ENCODE results near the gene ZBED6. TPM values are rescaled to one million over a fixed set of nuclear protein-coding genes. Genes with fewer than 3 reads are reported as not detected.

Gene ZBED6
- total RNA-seq, 2 experiments from 2014 or later = 25.0 to 25.2 TPM

DNA sequence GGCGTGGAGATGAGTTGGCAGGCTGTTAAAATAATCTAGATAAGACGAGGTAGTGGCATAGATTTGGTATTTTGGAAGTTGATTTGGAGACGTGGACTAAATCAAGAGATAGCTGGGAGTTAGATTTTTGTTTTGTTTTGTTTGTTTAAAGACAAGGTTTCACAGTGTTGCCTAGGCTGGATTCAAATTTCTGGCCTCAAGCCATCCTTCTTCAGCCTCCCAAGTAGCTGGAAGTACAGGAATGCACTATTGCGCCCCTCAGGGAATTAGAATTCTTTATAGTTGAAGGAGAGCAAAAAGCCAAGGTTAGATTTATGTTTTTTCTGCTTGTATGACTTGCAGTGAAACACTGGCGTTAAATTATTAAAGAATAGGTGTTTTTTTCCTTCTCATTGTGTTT lies 43.7 kb downstream of the ZBED6 start:
- intact Hi-C loops (cut with DNase I, micrococcal nuclease) = no loop called here
- Histone ChIP-seq H3K27ac (ENCODE audit: low read depth in 1 of 2, low read length in 2 of 2) (no peak overlapping the region), H3K36me3 (ENCODE audit: insufficient read depth, low read length) (peaks cover 76% of the 10 kb centered on the region), H3K4me1 (ENCODE audit: insufficient read depth, low read length) (no peaks in the 10 kb centered on the region), H3K4me3 (ENCODE audit: low read length) (no peak overlapping the region), H3K9me3 (ENCODE audit: control insufficient read depth in 1 of 2, insufficient read depth in 1 of 2, low read length in 2 of 2) (no peaks in the 10 kb centered on the region), H3K27me3 (ENCODE audit: control insufficient read depth in 1 of 2, insufficient read depth in 2 of 2, low read length in 2 of 2) (no peaks in the 10 kb centered on the region)
- CTCF ChIA-PET = no interaction called here
- peaks cover 93% of the 10 kb centered on the region for H3K36me3 Mint-ChIP-seq (ENCODE audit: low read depth)
- H3K27me3 Mint-ChIP-seq = no peaks in the 10 kb centered on the region
- POLR2A ChIA-PET = no interaction called here
- ATAC-seq (ENCODE audit: poor library complexity) (no peak), DNase-seq (no peak)
- H3K27ac Mint-ChIP-seq = peak overlapping the region; percentile 44
- H3K4me3 Mint-ChIP-seq = no peak overlapping the region
- no peaks in the 10 kb centered on the region for H3K4me1 Mint-ChIP-seq (ENCODE audit: low read depth)
- H3K9me3 Mint-ChIP-seq = no peaks in the 10 kb centered on the region
- TF ChIP-seq, protein P1, sequence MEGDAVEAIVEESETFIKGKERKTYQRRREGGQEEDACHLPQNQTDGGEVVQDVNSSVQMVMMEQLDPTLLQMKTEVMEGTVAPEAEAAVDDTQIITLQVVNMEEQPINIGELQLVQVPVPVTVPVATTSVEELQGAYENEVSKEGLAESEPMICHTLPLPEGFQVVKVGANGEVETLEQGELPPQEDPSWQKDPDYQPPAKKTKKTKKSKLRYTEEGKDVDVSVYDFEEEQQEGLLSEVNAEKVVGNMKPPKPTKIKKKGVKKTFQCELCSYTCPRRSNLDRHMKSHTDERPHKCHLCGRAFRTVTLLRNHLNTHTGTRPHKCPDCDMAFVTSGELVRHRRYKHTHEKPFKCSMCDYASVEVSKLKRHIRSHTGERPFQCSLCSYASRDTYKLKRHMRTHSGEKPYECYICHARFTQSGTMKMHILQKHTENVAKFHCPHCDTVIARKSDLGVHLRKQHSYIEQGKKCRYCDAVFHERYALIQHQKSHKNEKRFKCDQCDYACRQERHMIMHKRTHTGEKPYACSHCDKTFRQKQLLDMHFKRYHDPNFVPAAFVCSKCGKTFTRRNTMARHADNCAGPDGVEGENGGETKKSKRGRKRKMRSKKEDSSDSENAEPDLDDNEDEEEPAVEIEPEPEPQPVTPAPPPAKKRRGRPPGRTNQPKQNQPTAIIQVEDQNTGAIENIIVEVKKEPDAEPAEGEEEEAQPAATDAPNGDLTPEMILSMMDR (IDR thresholded peaks at IDR 0.05) = no peak

DNA sequence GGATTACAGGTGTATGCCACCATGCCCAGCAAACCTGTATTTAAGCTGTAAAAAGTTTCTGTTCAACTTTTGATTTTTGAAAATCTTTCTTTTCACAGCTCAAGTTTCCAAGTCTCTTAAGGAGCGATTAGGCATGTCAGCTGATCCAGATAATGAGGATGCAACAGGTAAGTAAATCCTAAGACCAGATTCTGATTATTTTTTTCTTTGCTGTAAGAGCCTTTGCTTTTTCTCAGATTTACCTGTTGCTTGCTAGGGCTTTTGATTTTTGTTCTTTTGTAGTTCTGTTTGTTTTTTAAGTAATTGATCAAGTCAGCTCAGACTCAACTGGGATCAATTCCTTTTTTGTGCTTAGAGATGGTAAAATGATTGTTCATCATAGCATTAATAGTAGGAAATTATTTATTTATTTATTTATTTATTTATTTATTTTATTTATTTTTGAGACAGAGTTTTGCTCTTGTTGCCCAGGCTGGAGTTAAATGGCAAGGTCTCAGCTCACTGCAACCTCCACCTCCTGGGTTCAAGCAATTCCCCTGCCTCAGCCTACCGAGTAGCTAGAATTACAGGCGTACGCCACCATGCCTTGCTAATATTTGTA lies 44.9 kb downstream of the ZBED6 start:
- Histone ChIP-seq H3K27ac (ENCODE audit: low read depth in 1 of 2, low read length in 2 of 2) (no peak overlapping the region), H3K4me3 (ENCODE audit: low read length) (no peak overlapping the region), H3K36me3 (ENCODE audit: insufficient read depth, low read length) (peaks cover 76% of the 10 kb centered on the region), H3K27me3 (ENCODE audit: control insufficient read depth in 1 of 2, insufficient read depth in 2 of 2, low read length in 2 of 2) (no peaks in the 10 kb centered on the region), H3K4me1 (ENCODE audit: insufficient read depth, low read length) (no peaks in the 10 kb centered on the region), H3K9me3 (ENCODE audit: control insufficient read depth in 1 of 2, insufficient read depth in 1 of 2, low read length in 2 of 2) (no peaks in the 10 kb centered on the region)
- no peaks in the 10 kb centered on the region for H3K9me3 Mint-ChIP-seq
- ChIA-PET POLR2A (no interaction called here), CTCF (no interaction called here)
- no peak overlapping the region for H3K4me3 Mint-ChIP-seq
- peaks cover 92% of the 10 kb centered on the region for H3K36me3 Mint-ChIP-seq (ENCODE audit: low read depth)
- H3K27ac Mint-ChIP-seq = no peak overlapping the region
- no peaks in the 10 kb centered on the region for H3K4me1 Mint-ChIP-seq (ENCODE audit: low read depth)
- TF ChIP-seq, protein P1 (IDR thresholded peaks at IDR 0.05) = no peak
- intact Hi-C loops (cut with DNase I, micrococcal nuclease) = no loop called here
- no peak for DNase-seq
- no peak for ATAC-seq (ENCODE audit: poor library complexity)
- H3K27me3 Mint-ChIP-seq = no peaks in the 10 kb centered on the region

DNA sequence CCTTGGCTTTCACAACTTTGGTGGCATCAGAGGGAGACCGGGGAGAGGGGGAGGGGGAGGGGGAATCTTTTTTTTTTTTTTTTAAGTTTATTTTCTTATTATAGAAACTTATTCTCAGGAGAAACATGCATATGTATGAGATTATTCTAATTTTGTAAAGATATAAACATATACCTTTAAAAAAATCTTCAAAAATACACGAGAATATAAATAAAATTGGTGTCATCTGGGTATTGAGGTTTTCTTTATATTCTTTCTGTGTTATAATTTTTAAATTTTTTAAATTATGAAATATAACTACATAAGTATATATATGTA lies 47.1 kb downstream of the ZBED6 start:
- H3K4me1 ChIP-seq (ENCODE audit: insufficient read depth, low read length) = no peaks in the 10 kb centered on the region

More for the DNA sequence above, 47.1 kb downstream of the ZBED6 start:
- ChIA-PET CTCF (no interaction called here), POLR2A (no interaction called here)
- no peaks in the 10 kb centered on the region for H3K9me3 ChIP-seq (ENCODE audit: control insufficient read depth in 1 of 2, insufficient read depth in 1 of 2, low read length in 2 of 2)
- Mint-ChIP-seq H3K4me1 (ENCODE audit: low read depth) (no peaks in the 10 kb centered on the region), H3K36me3 (ENCODE audit: low read depth) (peaks cover 89% of the 10 kb centered on the region), H3K4me3 (no peak overlapping the region), H3K27me3 (no peaks in the 10 kb centered on the region), H3K27ac (no peak overlapping the region), H3K9me3 (no peaks in the 10 kb centered on the region)
- H3K27ac ChIP-seq (ENCODE audit: low read depth in 1 of 2, low read length in 2 of 2) = no peak overlapping the region
- no peak for ATAC-seq (ENCODE audit: poor library complexity)
- DNase-seq = no peak
- TF ChIP-seq, protein P1 (IDR thresholded peaks at IDR 0.05) = no peak
- H3K36me3 ChIP-seq (ENCODE audit: insufficient read depth, low read length) = peaks cover 74% of the 10 kb centered on the region
- no peaks in the 10 kb centered on the region for H3K27me3 ChIP-seq (ENCODE audit: control insufficient read depth in 1 of 2, insufficient read depth in 2 of 2, low read length in 2 of 2)
- H3K4me3 ChIP-seq (ENCODE audit: low read length) = no peak overlapping the region
- intact Hi-C loops (cut with DNase I, micrococcal nuclease) = no loop called here
